Spleen (tissue), 11 donors: ENCODE data around the gene ZNF70. TPM values are rescaled to one million over a fixed set of nuclear protein-coding genes. Genes with fewer than 3 reads are reported as not detected.

Experiments
- DNase-seq: peaks from one replicate; pipeline ENCODE4 v3.0.0-alpha.2; 2020
- H3K27ac ChIP-seq, 8 donors: fragments of 200-600 bp; sonication (generic) in 7 of 8; 1 replicate in 4 of 8; 2 replicates in 4 of 8; pipeline versions ENCODE4 v1.5.0 to v1.8.0; 2016 to 2021; ENCODE audit warnings: inconsistent platforms in 4 of 8, mild to moderate bottlenecking in 4 of 8, moderate library complexity in 1 of 8
- H3K27me3 ChIP-seq, 7 donors: fragments of 200-600 bp; sonication (generic) in 6 of 7; replicated peaks in 1 of 7; 1 replicate in 4 of 7; 2 replicates in 3 of 7; pipeline versions ENCODE4 v1.5.0 to v1.8.0; 2016 to 2021; ENCODE audit warnings: inconsistent platforms in 3 of 7, mild to moderate bottlenecking in 1 of 7
- H3K36me3 ChIP-seq, 6 donors: fragments of 200-600 bp; sonication (generic) in 5 of 6; 1 replicate in 4 of 6; 2 replicates in 2 of 6; pipeline versions ENCODE4 v1.5.0 to v1.8.0; 2016 to 2021; ENCODE audit warnings: inconsistent platforms in 2 of 6
- H3K4me1 ChIP-seq, 6 donors: fragments of 200-600 bp; sonication (generic) in 5 of 6; 1 replicate in 3 of 6; 2 replicates in 3 of 6; pipeline versions ENCODE4 v1.5.0 to v1.8.0; 2016 to 2021; ENCODE audit warnings: inconsistent platforms in 3 of 6
- H3K4me3 ChIP-seq, 8 donors: fragments of 200-600 bp; sonication (generic) in 7 of 8; 1 replicate in 4 of 8; 2 replicates in 4 of 8; pipeline versions ENCODE4 v1.5.0 to v1.8.0; 2016 to 2021; ENCODE audit warnings: inconsistent platforms in 4 of 8, mild to moderate bottlenecking in 4 of 8, moderate library complexity in 2 of 8
- H3K9me3 ChIP-seq, 8 donors: fragments of 200-600 bp; sonication (generic) in 7 of 8; 1 replicate in 4 of 8; 2 replicates in 4 of 8; pipeline versions ENCODE4 v1.5.0 to v1.8.0; 2016 to 2021; ENCODE audit warnings: inconsistent platforms in 4 of 8
- CTCF ChIP-seq, 11 experiments: fragments of 200-600 bp in 7 of 11; fragments of 450-650 bp in 4 of 11; sonication (generic) in 4 of 11; IDR thresholded peaks in 8 of 11; conservative IDR thresholded peaks in 3 of 11; 1 replicate in 7 of 11; 2 replicates in 4 of 11; pipeline versions ENCODE4 v1.4.0 to v1.8.0; 2016 to 2021; ENCODE audit warnings: antibody characterized with exemption in 11 of 11, inconsistent platforms in 4 of 11, mild to moderate bottlenecking in 1 of 11
- POLR2A ChIP-seq, 3 donors: fragments of 450-650 bp; IDR thresholded peaks; one replicate each; pipeline ENCODE4 v1.5.1; 2017; ENCODE audit warnings: antibody characterized with exemption in 3 of 3, mild to moderate bottlenecking in 1 of 3
- POLR2AphosphoS5 ChIP-seq, 3 donors: sonication (generic); formaldehyde crosslinking; IDR thresholded peaks; one replicate each; pipeline ENCODE4 v1.5.1; 2017; ENCODE audit warnings: antibody characterized with exemption in 3 of 3
- WGBS, 5 donors: extraction: QIAGEN DNeasy Blood & Tissue Kit in 3 of 5; methylation state at CpG; one replicate each; pipeline versions ENCODE4 v1.1.5 to v1.1.7; 2013 to 2018; 5-methylcytosine and 5-hydroxymethylcytosine counted together
- intact Hi-C: fragments of 100-400 bp; cut with DNase I; formaldehyde crosslinking; loops from one replicate; pipeline ENCODE4 v1.15.0; 2023; ENCODE audit warnings: low total_unique reads
- polyA plus RNA-seq, 3 donors: library from polyadenylated mRNA; stranded (reverse); fragments of 200-250 nt; gene quantifications; one replicate each; pipeline ENCODE4 v1.2.1, GENCODE V29; 2013
- total RNA-seq, 7 donors: library from RNA; depleted of rRNA in 3 of 7; stranded (reverse); fragments of >200 nt in 3 of 7; fragmentation: NEBNext Ultra II Directional in 4 of 7; extraction: Animal tissue kit (Norgen Biotek cat#: 25700) in 4 of 7; gene quantifications; one replicate each; pipeline versions ENCODE4 v1.1.0 to v1.2.1, GENCODE V29; 2016 to 2021
- donor health status: healthy with polysubstance abuse.
- donor health status: DM: no; HTN: no; CAD: no; lungs with moderate emphysema.
- donor health status: DM: no; HTN: no; CAD: no.
- donor health status: Bipolar disorder and iron deficiency.
- donor health status: healthy.
- donor health status: DM: no; HTN: no; CAD: no.
- donor health status: DM: yes; HTN: yes; CAD: no.

ZNF70 gene
- total and polyA plus RNA-seq, 10 donors = 0.55 to 7.4 (median 5.6) TPM

GRCh38 chr22:23713696-23714595 is 37.0 kb downstream of the ZNF70 start:
- H3K27me3 ChIP-seq = no peaks in the 10 kb centered on the region
- no peak for DNase-seq
- no peak overlapping the region for H3K4me3 ChIP-seq
- intact Hi-C loops = no loop called here
- TF ChIP-seq CTCF (IDR thresholded peaks at IDR 0.05 in 8 of 11, conservative IDR thresholded peaks at IDR 0.05 in 3 of 11) (no peak), POLR2A (IDR thresholded peaks at IDR 0.05) (no peak), POLR2AphosphoS5 (IDR thresholded peaks at IDR 0.05) (no peak)
- WGBS, 5 donors = 85 to 93% (median 88%) methylated on average over 25 to 28 of the region's 28 CpGs
- H3K9me3 ChIP-seq = no peaks in the 10 kb centered on the region
- peaks cover 0 to 65% (median 53%) of the 10 kb centered on the region in 6 donors for H3K36me3 ChIP-seq
- no peak overlapping the region for H3K27ac ChIP-seq
- H3K4me1 ChIP-seq = peaks cover 7 to 26% (median 21%) of the 10 kb centered on the region in 6 donors

- Histone ChIP-seq H3K9me3 (no peaks in the 10 kb centered on the region), H3K4me1 (peaks cover 7 to 22% (median 17%) of the 10 kb centered on the region in 6 donors), H3K36me3 (peaks cover 0 to 82% (median 70%) of the 10 kb centered on the region in 6 donors), H3K27me3 (no peaks in the 10 kb centered on the region), H3K4me3 (no peak overlapping the region), H3K27ac (no peak overlapping the region)
- TF ChIP-seq CTCF (IDR thresholded peaks at IDR 0.05 in 8 of 11, conservative IDR thresholded peaks at IDR 0.05 in 3 of 11) (no peak), POLR2AphosphoS5 (IDR thresholded peaks at IDR 0.05) (no peak), POLR2A (IDR thresholded peaks at IDR 0.05) (no peak)
- intact Hi-C loops = no loop called here
- 87 to 94% (median 91%) methylated on average over 12 of the region's 12 CpGs for whole genome bisulfite sequencing, 5 donors
- no peak for DNase-seq
These were observed 38.7 kb downstream of the ZNF70 start for GRCh38 chr22:23712256-23712655.

- no peaks in the 10 kb centered on the region for H3K9me3 ChIP-seq
- peaks cover 0 to 100% (median 96%) of the 10 kb centered on the region in 6 donors for H3K36me3 ChIP-seq
- H3K27ac ChIP-seq = no peak overlapping the region
- no peaks in the 10 kb centered on the region for H3K27me3 ChIP-seq
- H3K4me1 ChIP-seq = peaks cover 0 to 10% (median 0%) of the 10 kb centered on the region in 6 donors
- no peak for DNase-seq
- TF ChIP-seq POLR2AphosphoS5 (IDR thresholded peaks at IDR 0.05) = no peak
- H3K4me3 ChIP-seq = no peak overlapping the region
- intact Hi-C loops = no loop called here
- 87 to 98% (median 95%) methylated on average over 2 of the region's 2 CpGs for WGBS, 5 donors
These were observed 41.8 kb downstream of the ZNF70 start for GRCh38 chr22:23709107-23709506.

GRCh38 chr22:23708270-23708669 is 42.6 kb downstream of the ZNF70 start:
- Histone ChIP-seq H3K4me3 (no peak overlapping the region), H3K9me3 (no peaks in the 10 kb centered on the region), H3K27me3 (no peaks in the 10 kb centered on the region), H3K27ac (no peak overlapping the region), H3K4me1 (peaks cover 0 to 15% (median 0%) of the 10 kb centered on the region in 6 donors), H3K36me3 (peaks cover 0 to 100% (median 96%) of the 10 kb centered on the region in 6 donors)
- DNase-seq = no peak
- intact Hi-C loops = no loop called here
- 64 to 84% (median 75%) methylated on average over 1 of the region's 1 CpG for WGBS, 5 donors
- TF ChIP-seq POLR2A (IDR thresholded peaks at IDR 0.05) (no peak), POLR2AphosphoS5 (IDR thresholded peaks at IDR 0.05) (no peak), CTCF (IDR thresholded peaks at IDR 0.05 in 8 of 11, conservative IDR thresholded peaks at IDR 0.05 in 3 of 11) (no peak)
